ENCODE results near the gene FAM118B.

- TF ChIP-seq POLR2A (IDR thresholded peaks at IDR 0.05) (no peak), CTCF (IDR thresholded peaks at IDR 0.05) (no peak), POLR2AphosphoS5 (IDR thresholded peaks at IDR 0.05) (no peak)
These were observed 69.0 kb downstream of the FAM118B start for GRCh38 chr11:126280595-126280994.
